Inflammatory macrophage treated with lipopolysaccharide for 4 hours (primary cell): ENCODE data around the gene PLIN3.
A peak's percentile ranks its signal among the peaks of the same experiment; 100 is the strongest.
"Not testable (repeated sequence)": the region's sequence is repeated elsewhere in the genome, so short reads cannot be mapped to it uniquely, and the experiment has no call there.

Experiments
- DNase-seq: peaks from one replicate; pipeline ENCODE4 v3.0.0-alpha.2; 2020

Gene PLIN3

DNA sequence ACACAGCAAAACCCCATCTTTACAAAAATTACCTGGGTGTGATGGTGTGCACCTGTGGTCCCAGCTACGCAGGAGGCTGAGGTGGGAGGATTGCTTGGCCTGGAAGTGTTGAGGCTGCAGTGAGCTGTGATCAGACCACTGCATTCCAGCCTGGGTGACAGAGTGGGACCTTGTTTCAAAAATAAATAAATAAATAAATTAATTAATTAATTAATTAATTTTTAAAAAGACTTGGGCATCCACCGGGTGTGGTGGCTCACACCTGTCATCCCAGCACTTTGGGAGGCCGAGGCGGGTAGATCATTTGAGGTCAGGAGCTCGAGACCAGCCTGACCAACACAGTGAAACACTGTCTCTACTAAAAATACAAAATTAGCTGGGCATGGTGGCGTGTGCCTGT is 62.3 kb downstream of the PLIN3 start:
- DNase-seq: not testable (repeated sequence)

DNA sequence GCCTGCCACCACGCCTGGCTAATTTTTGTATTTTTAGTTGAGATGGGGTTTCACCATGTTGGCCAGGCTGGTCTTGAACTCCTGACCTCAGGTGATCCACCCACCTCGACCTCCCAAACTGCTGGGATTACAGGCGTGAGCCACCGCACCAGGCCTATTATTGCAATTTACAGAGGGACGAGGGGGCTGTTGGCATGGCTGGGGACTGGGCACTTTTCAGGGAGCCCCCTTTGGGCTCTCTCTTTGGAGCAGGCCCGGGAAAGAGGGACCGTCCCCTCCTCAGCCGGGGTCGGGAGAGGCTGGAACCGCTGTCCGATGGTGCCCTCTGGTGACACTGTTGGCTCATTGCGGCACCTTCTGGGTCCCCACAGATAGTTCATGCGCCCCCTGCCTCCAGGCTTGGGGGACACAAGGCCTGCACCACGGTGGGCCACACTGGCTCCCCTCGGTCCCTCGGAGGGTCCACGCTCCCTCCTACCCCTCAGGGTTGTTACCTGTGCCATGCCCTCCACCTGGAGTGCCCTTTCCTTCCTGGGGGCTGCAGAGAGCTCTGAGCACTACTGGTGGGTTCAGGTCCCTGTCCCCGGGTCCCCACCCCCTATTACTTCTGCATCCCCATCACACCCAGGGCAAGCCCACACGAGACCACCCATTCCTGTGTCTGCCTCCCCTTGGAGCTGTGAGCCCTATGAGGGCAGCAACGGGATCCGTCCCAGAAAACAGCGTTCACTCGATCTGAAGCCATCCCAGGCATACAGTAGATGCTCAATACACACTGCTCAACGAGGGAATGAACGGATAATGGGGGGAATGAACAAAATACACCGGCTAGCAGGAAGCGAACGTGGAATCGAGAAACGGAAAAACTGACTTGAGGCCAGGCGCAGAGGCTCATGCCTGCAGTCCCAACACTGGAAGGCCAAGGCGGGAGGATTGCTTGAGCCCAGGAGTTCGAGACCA is 63.5 kb downstream of the PLIN3 start:
- DNase-seq: peak; percentile 45

DNA sequence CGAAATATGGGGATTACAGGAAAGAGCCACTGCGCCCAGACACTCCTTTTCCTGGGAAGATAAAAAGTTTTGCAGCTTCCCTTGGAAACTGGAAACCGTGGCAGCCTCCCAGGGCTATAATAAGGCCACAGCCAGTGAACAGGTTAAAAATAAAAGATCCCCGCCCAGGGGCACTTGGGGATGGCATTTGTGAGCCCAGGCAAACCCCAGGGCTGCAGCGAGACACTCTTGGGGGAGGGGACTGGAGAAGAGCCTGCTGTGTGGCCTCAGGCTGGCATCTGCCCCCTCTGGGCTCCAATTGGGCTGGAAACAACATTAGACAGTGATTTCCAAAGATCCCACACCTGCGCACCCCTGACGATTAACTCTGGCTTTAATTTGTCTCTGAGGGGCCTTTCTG is 64.8 kb downstream of the PLIN3 start:
- DNase-seq: no peak

DNA sequence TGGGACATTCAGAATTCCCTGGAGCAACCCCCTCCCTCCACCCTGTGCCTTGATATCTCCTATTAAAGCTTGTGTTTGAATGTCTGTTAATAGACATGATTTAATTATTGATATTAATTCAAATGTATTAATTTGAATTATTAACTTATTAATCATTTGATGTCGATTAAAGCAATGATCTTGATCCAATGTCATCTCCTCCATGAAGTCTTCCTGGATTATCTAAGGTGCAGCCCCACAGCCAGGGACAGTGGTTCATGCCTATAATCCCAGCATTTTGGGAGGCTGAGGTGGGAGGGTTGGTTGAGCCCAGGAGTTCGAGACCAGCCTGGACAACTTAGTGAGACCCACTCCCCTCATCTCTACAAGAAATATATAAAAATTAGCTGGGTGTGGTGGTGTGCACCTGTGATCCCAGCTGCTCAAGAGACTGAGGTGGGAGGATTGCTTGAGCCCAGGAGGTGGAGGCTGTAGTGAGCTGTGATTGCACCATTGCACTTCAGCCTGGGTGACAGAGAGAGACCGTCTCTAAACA is 66.3 kb downstream of the PLIN3 start:
- no peak for DNase-seq

DNA sequence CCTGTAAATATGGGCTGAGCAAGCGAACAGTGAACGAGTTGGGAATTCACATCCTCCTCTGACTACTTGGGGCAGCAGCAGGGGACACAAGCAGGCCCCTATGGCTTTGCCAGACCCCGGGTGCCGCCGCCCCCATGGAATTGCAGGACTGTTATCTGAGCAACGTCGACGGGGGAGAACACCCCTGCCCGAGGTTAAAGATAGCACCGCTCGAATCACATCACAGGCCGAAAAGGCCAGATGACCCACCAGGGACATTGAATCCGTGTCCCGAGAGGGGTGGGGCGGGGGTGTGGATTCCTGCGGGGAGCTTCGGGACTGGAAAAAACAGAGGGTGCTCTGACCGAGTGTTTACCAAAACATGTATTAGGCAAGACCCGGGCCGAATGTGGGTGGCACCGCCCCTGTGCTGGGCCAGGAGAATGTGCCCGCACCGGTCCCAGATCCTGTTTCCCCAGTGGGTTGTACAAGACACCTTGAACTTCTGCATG is 66.8 kb downstream of the PLIN3 start:
- DNase-seq: no peak

DNA sequence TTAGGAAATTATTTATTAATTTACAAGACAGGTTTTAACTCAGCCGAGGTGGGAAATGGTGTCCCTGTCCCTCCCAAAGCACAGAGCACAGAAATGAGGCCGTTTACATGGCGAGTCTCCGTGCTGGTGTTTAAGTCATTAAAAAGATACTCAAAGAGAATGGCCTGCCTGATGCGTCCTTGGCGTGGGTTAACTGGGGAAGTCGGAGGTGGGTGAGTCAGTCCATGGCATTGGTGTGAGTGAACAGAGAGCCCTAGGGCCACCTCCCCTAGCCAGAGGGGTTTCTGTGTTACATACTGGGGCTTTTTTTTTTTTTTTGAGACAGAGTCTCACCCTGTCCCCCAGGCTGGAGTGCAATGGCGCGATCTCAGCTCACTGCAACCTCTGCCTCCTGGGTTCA is 72.1 kb downstream of the PLIN3 start:
- DNase-seq: peak; percentile 37

DNA sequence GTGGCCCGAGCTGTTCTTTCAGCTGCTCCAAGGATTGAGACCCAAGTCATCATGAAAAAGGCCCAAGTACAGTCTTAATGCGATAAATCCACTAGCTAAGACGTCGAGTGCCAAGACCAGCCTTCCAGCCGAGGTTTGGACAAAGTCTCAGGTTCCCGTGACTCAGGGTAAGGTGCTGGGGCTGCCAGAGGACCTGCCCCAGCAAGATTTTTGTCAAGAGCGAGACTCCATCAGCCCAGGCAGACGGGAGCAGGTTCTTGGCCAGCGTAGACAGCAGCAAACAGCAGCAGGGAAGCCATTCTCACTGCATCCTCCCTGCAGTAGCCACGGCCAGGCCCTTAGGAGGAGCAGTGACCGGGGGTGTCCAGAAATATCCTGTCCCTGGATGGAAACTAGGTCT is 72.5 kb downstream of the PLIN3 start:
- DNase-seq: no peak

DNA sequence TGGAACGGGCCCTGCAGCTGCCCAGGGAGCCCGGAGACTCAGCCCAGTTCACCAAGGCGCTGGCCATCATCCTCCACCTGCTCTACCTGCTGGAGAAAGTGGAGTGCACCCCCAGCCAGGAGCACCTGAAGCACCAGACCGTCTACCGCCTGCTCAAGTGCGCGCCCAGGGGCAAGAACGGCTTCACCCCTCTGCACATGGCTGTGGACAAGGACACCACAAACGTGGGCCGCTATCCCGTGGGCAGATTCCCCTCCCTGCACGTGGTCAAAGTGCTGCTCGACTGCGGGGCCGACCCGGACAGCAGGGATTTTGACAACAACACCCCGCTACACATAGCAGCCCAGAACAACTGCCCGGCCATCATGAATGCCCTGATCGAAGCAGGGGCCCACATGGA is 74.2 kb downstream of the PLIN3 start:
- not testable (repeated sequence) for DNase-seq

DNA sequence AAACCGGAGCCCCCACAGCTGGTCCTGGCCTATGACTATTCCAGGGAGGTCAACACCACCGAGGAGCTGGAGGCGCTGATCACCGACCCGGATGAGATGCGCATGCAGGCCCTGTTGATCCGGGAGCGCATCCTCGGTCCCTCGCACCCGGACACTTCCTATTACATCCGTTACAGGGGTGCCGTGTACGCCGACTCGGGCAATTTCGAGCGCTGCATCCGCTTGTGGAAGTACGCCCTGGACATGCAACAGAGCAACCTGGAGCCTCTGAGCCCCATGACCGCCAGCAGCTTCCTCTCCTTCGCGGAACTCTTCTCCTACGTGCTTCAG is 74.6 kb downstream of the PLIN3 start:
- not testable (repeated sequence) for DNase-seq

DNA sequence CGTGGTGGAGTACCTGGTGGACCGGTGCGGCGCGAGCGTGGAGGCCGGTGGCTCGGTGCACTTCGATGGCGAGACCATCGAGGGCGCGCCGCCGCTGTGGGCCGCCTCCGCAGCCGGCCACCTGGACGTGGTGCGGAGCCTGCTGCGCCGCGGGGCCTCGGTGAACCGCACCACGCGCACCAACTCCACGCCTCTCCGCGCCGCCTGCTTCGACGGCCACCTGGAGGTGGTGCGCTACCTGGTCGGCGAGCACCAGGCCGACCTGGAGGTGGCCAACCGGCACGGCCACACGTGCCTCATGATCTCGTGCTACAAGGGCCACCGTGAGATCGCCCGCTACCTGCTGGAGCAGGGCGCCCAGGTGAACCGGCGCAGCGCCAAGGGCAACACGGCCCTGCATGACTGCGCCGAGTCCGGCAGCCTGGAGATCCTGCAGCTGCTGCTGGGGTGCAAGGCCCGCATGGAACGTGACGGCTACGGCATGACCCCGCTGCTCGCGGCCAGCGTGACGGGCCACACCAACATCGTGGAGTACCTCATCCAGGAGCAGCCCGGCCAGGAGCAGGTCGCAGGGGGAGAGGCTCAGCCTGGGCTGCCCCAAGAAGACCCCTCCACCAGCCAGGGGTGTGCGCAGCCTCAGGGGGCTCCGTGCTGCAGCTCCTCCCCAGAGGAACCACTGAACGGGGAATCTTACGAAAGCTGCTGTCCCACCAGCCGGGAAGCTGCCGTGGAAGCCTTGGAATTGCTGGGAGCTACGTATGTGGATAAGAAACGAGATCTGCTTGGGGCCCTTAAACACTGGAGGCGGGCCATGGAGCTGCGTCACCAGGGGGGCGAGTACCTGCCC is 75.2 kb downstream of the PLIN3 start:
- DNase-seq: not testable (repeated sequence)

DNA sequence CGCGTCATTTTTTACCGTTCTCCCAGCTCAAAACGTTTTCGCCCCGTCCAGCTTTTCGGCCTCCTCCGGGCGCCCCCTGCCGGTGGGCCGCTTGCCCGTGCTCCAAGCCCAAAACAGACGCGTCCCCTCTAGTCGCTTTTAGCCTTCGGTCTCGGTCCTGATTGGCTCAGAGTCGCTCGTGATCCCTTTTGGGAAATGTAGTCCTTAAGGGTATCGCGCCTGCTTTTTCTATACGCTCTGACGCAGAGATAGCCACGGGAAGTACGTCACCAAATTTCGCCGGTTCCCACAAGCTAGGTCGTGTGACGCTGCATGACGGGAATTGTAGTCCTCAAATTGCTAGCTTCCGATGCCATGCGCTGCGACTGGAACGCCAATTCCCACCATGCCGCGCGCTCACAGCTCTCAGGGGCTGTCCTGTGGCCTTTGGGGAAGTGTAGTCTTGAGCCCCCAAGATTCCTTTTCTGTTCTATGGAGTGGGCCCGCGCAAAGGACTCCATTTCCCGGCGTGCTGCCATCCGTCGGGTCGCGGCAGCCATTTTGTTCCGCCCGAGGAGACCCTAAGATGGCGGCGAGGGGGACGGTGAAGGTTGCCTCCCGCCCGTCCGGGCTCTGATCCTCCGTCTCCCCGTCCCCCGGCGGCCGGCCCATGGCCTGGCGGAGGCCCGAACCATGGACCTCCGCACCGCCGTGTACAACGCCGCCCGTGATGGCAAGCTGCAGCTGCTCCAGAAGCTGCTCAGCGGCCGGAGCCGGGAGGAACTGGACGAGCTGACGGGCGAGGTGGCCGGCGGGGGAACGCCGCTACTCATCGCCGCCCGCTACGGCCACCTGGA is 76.1 kb downstream of the PLIN3 start, which contains the start of gene FEM1A:
Gene FEM1A, plus strand, starts transcription at position 552 of the 836 bp plus-strand sequence. Its CDS starts 121 bp downstream, at position 673.
- peak; percentile 100 for DNase-seq
